Ovary (tissue), 9 donors: Measurements from ENCODE around the gene SLC25A3. TPM values are rescaled to one million over a fixed set of nuclear protein-coding genes. Genes with fewer than 3 reads are reported as not detected.

Source experiments
- DNase-seq, 5 donors: peaks; one replicate each; pipeline ENCODE4 v3.0.0-alpha.2; 2019 to 2020
- H3K27ac ChIP-seq, 2 donors: fragments of 200-600 bp; one replicate each; pipeline versions ENCODE4 v1.5.1 to v1.8.0; 2019 to 2022
- H3K27me3 ChIP-seq: fragments of 200-600 bp; one replicate; pipeline ENCODE4 v1.8.0; 2022
- H3K36me3 ChIP-seq: fragments of 200-600 bp; sonication (generic); one replicate; pipeline ENCODE4 v1.5.1; 2019
- H3K4me1 ChIP-seq: one replicate; pipeline ENCODE4 v1.8.1; 2013; ENCODE audit warnings: mild to moderate bottlenecking, moderate library complexity; ENCODE audit not compliant: insufficient read depth
- H3K4me3 ChIP-seq: fragments of 200-600 bp; sonication (generic); one replicate; pipeline ENCODE4 v1.5.1; 2017
- H3K9me3 ChIP-seq, 2 donors: fragments of 200-600 bp in 1 of 2; sonication (generic) in 1 of 2; one replicate each; pipeline versions ENCODE4 v1.5.1 to v1.8.1; 2013 to 2019; ENCODE audit warnings: mild to moderate bottlenecking in 1 of 2, moderate library complexity in 1 of 2
- EP300 ChIP-seq: sonication (generic); formaldehyde crosslinking; IDR thresholded peaks from one replicate; pipeline ENCODE4 v1.6.1; 2017; ENCODE audit warnings: antibody characterized with exemption
- POLR2A ChIP-seq: fragments of 450-650 bp; IDR thresholded peaks from one replicate; pipeline ENCODE4 v1.6.1; 2017; ENCODE audit warnings: antibody characterized with exemption, mild to moderate bottlenecking, moderate library complexity
- WGBS, 3 donors: extraction: QIAGEN DNeasy Blood & Tissue Kit in 1 of 3; methylation state at CpG; one replicate each; pipeline versions ENCODE4 v1.1.5 to v1.1.7; 2013 to 2017; 5-methylcytosine and 5-hydroxymethylcytosine counted together
- intact Hi-C, 4 donors: fragments of 100-400 bp; cut with DNase I; formaldehyde crosslinking; loops; one replicate each; pipeline versions ENCODE4 v1.11.0 to v1.15.1; 2022 to 2023
- polyA plus RNA-seq, 2 donors: library from polyadenylated mRNA; stranded (reverse); fragments of 200-250 nt in 1 of 2; fragments of 350-450 nt in 1 of 2; fragmentation: Illumina TruSeq in 1 of 2; extraction: RNeasy Lipid Tissue Mini Kit (QIAGEN cat#74804) in 1 of 2; gene quantifications; one replicate each; pipeline ENCODE4 v1.2.3, GENCODE V29; 2013 to 2014
- total RNA-seq, 7 donors: library from RNA; depleted of rRNA in 2 of 7; stranded (reverse); fragments of >200 nt in 2 of 7; fragmentation: NEBNext Ultra II Directional in 3 of 7; extraction: Animal tissue kit (Norgen Biotek cat#: 25700) in 3 of 7; gene quantifications; one replicate each; pipeline versions ENCODE4 v1.1.0 to v1.2.4, GENCODE V29; 2016 to 2023
- TF ChIP-seq, protein P1 (sequence below), 3 donors: fragments of 450-650 bp in 2 of 3; fragments of 200-600 bp in 1 of 3; IDR thresholded peaks; one replicate each; pipeline versions ENCODE4 v1.5.1 to v1.8.0; 2016 to 2022; ENCODE audit warnings: antibody characterized with exemption in 3 of 3, mild to moderate bottlenecking in 1 of 3
- donor health status: DM: no; HTN: no; CAD: no; lungs with moderate emphysema.
- donor health status: DM: no; HTN: no; CAD: no.
- donor health status: Bipolar disorder and iron deficiency.
- donor health status: DM: yes; HTN: yes; CAD: no.
- donor health status: DM: no; HTN: no; CAD: no.
- donor health status: DM: yes; HTN: yes; CAD: no.

The SLC25A3 gene
- total and polyA plus RNA-seq, 9 donors: 344 to 649 (median 427) TPM

DNA sequence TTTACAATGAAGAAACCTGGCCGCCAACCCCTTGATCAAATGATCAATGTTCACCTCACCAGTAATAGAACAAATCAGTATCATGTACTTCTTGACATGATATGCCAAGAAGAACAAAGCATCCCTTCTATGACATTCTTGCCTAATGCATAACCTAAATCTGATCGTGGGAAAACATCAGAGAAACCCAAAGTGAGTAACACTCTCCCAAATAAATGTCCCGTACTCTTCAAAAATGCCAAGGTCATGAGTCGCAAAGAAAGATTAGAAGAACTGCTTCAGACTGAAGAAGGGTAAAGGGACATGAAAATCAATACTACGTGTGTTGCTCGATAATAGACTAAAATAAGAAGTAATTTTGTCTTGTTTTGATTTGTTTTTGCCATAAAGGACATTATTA, 11.4 kb upstream of the SLC25A3 start:
- H3K9me3 ChIP-seq: no peaks in the 10 kb centered on the region
- H3K4me3 ChIP-seq: no peak overlapping the region
- H3K27ac ChIP-seq: no peak overlapping the region
- TF ChIP-seq POLR2A (no peak), EP300 (no peak)
- TF ChIP-seq, protein P1, sequence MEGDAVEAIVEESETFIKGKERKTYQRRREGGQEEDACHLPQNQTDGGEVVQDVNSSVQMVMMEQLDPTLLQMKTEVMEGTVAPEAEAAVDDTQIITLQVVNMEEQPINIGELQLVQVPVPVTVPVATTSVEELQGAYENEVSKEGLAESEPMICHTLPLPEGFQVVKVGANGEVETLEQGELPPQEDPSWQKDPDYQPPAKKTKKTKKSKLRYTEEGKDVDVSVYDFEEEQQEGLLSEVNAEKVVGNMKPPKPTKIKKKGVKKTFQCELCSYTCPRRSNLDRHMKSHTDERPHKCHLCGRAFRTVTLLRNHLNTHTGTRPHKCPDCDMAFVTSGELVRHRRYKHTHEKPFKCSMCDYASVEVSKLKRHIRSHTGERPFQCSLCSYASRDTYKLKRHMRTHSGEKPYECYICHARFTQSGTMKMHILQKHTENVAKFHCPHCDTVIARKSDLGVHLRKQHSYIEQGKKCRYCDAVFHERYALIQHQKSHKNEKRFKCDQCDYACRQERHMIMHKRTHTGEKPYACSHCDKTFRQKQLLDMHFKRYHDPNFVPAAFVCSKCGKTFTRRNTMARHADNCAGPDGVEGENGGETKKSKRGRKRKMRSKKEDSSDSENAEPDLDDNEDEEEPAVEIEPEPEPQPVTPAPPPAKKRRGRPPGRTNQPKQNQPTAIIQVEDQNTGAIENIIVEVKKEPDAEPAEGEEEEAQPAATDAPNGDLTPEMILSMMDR (IDR thresholded peaks at IDR 0.05): no peak
- H3K4me1 ChIP-seq: no peaks in the 10 kb centered on the region
- no peak for DNase-seq
- no peaks in the 10 kb centered on the region for H3K36me3 ChIP-seq
- WGBS, 3 donors: 63 to 76% (median 63%) methylated on average over 6 of the region's 6 CpGs
- H3K27me3 ChIP-seq: no peaks in the 10 kb centered on the region
- intact Hi-C loops: no loop called here

DNA sequence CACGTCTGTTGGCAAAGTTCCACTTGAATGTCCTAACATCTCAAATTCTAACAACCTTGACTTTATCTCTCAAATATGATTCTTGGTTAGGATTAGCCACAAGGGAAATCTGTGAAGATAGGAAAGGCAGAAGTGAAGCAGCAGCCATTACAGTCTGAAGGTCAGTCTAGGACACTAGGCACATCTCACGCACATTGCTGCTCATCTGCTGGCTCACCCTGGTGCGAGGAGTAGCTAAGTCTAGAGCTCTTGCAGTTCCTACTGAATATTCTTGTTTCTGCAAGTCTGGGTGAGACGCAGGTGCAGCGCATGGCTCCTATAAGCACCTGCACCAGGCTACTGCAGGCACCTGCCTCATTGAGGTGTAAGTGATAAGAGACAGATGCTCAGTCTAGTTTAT, 6.4 kb upstream of the SLC25A3 start:
- intact Hi-C loops: no loop called here
- no peak for DNase-seq
- TF ChIP-seq, protein P1 (IDR thresholded peaks at IDR 0.05): no peak
- no peak for TF ChIP-seq EP300
- TF ChIP-seq POLR2A: no peak

DNA sequence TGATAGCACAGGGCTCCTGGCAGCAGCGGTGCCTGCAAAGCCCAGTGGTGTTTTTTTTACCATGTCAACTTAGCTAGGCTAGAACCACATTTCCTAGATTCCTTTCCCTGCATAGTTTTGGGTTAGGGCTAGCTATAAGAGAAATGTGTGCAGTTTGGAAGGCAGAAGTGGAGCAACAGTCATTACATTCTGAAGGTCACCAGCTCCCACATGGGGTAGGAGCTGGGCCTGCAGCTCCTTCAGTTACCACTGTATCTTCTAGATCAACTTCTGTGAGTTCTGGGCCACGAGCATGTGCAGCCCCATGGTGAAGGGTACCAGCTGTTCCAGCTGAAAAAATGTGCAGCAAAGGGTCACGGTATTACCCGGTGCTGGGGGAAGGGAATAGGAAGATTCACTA, 2.3 kb upstream of the SLC25A3 start:
- DNase-seq: no peak
- H3K4me3 ChIP-seq: no peak overlapping the region
- H3K36me3 ChIP-seq: no peaks in the 10 kb centered on the region
- H3K27ac ChIP-seq: no peak overlapping the region
- H3K9me3 ChIP-seq: no peaks in the 10 kb centered on the region
- intact Hi-C loops: loop anchor here in 1 of 4 donors (10.0 kb wide), 1 partner anchor 54 kb away; the partner anchor contains the start of genes APAF1 and IKBIP
- no peaks in the 10 kb centered on the region for H3K27me3 ChIP-seq
- H3K4me1 ChIP-seq: peaks cover 4% of the 10 kb centered on the region
- TF ChIP-seq POLR2A: no peak
- TF ChIP-seq, protein P1 (IDR thresholded peaks at IDR 0.05): no peak
- no peak for TF ChIP-seq EP300
- WGBS, 3 donors: 20 to 49% (median 21%) methylated on average over 4 of the region's 4 CpGs

More for the DNA sequence above, 6.4 kb upstream of the SLC25A3 start:
- H3K27me3 ChIP-seq: no peaks in the 10 kb centered on the region
- no peak overlapping the region for H3K27ac ChIP-seq
- no peaks in the 10 kb centered on the region for H3K9me3 ChIP-seq
- no peak overlapping the region for H3K4me3 ChIP-seq
- WGBS, 3 donors: 66 to 72% (median 67%) methylated on average over 5 of the region's 5 CpGs
- no peaks in the 10 kb centered on the region for H3K36me3 ChIP-seq
- no peaks in the 10 kb centered on the region for H3K4me1 ChIP-seq

DNA sequence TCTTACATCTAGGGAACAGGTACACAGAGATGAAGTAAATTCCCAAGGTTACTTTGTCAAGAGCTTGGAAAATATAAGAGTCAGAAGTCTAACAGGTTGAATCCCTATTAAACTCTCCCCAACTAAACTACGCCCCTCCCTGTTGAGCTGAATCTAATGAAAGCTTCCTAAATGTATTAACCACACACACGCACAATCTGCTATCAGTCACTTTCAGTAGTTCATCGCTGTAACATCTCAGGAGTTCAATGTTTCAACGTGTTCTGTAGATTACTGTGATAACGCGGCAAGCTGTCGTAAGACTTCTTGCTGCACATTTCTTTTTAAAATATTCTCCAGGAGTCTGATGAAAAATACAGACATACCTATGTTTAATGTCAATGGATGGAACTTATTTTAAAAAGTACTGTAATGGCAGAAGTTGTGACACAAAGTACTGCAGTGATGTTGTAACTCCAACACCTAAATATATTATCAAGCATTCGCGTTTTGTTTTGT, 612 bp upstream of the SLC25A3 start:
- Histone ChIP-seq H3K36me3 (no peaks in the 10 kb centered on the region), H3K27ac (peak overlapping the region in 1 of 2 donors; percentile 85), H3K27me3 (no peaks in the 10 kb centered on the region), H3K9me3 (no peaks in the 10 kb centered on the region), H3K4me3 (peak overlapping the region; percentile 91), H3K4me1 (peaks cover 7% of the 10 kb centered on the region)
- intact Hi-C loops: loop anchor here in 1 of 4 donors (10.0 kb wide), 1 partner anchor 52 kb away; the partner anchor contains the start of genes APAF1 and IKBIP
- 31 to 46% (median 42%) methylated on average over 9 of the region's 9 CpGs for WGBS, 3 donors
- TF ChIP-seq POLR2A (no peak), EP300 (no peak)
- TF ChIP-seq, protein P1 (IDR thresholded peaks at IDR 0.05): no peak
- DNase-seq: no peak
